ENCODE results near the gene VWCE.

Gene VWCE

DNA sequence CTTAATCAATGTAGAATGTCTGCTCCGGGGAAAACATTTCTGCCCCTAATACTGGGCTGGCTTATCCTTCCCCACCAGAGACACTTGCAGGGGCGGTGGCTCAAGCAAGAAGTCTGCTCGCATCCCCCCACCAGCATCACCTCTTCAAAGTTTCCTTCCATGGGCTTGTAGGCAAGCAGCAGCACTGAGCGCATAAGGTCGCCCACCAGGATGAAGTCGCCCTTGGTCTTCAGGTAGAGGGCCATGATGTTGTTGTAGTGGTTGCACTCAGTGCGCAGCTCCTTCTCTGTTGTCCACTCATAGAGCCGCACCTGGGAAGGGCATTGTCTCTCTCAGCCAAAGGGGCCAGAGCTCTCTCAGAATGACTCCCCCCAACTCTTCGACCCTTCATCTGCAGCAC is 8.6 kb upstream of the VWCE start:
- Histone ChIP-seq H3K4me3 (ENCODE audit: low read length, poor library complexity, severe bottlenecking) (no peak overlapping the region), H3K9ac (ENCODE audit: low read depth, low read length, poor library complexity, severe bottlenecking) (no peak overlapping the region), H3K9me3 (ENCODE audit: insufficient read depth, low read depth, low read length) (no peaks in the 10 kb centered on the region), H3F3A (ENCODE audit: low read depth) (no peaks in the 10 kb centered on the region), H3K36me3 (ENCODE audit: insufficient read depth, low read length) (peaks cover 96% of the 10 kb centered on the region), H3K9me2 (replicated peaks; ENCODE audit: low read depth, low read length) (no peaks in the 10 kb centered on the region), H3K79me2 (ENCODE audit: insufficient read depth, low read length) (no peaks in the 10 kb centered on the region), H3K27me3 (ENCODE audit: insufficient read depth, low read length, poor library complexity, severe bottlenecking) (no peaks in the 10 kb centered on the region), H4K20me1 (ENCODE audit: insufficient read depth, low read length, poor library complexity, severe bottlenecking) (no peaks in the 10 kb centered on the region), H3K4me2 (ENCODE audit: low read depth, low read length, poor library complexity, severe bottlenecking) (no peak overlapping the region), H3K4me1 (ENCODE audit: insufficient read depth, low read length, poor library complexity, severe bottlenecking) (peaks cover 4% of the 10 kb centered on the region), H2AFZ (ENCODE audit: low read length) (no peak overlapping the region)
- TF ChIP-seq, protein P1, sequence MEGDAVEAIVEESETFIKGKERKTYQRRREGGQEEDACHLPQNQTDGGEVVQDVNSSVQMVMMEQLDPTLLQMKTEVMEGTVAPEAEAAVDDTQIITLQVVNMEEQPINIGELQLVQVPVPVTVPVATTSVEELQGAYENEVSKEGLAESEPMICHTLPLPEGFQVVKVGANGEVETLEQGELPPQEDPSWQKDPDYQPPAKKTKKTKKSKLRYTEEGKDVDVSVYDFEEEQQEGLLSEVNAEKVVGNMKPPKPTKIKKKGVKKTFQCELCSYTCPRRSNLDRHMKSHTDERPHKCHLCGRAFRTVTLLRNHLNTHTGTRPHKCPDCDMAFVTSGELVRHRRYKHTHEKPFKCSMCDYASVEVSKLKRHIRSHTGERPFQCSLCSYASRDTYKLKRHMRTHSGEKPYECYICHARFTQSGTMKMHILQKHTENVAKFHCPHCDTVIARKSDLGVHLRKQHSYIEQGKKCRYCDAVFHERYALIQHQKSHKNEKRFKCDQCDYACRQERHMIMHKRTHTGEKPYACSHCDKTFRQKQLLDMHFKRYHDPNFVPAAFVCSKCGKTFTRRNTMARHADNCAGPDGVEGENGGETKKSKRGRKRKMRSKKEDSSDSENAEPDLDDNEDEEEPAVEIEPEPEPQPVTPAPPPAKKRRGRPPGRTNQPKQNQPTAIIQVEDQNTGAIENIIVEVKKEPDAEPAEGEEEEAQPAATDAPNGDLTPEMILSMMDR (conservative IDR thresholded peaks at IDR 0.05; ENCODE audit: low read length), result no peak
- TF ChIP-seq EZH2phosphoT487 (IDR thresholded peaks at IDR 0.05; ENCODE audit: borderline replicate concordance), result no peak

DNA sequence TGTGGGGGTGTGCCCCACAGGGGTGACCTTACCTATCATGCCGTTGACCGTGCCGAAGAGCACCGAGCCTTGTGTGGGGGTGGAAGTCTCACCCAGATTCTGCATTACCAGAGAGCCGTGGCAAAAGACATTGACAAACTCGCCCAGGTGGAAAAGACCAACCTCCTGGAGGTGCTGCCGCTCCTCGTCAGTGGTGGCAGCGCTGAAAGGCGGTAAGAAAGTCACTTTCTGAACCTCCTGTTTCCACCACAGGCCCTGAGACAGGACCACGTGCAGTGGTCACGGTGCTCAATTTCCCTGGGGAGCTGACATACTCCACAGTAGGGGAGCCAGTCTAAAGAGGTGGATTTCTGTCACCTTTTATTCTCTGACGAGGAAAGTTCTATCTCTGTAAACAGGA is 7.4 kb upstream of the VWCE start:
- no peak for TF ChIP-seq EZH2phosphoT487 (IDR thresholded peaks at IDR 0.05; ENCODE audit: borderline replicate concordance)
- TF ChIP-seq, protein P1 (conservative IDR thresholded peaks at IDR 0.05; ENCODE audit: low read length), result no peak
- no peaks in the 10 kb centered on the region for H3K27me3 ChIP-seq (ENCODE audit: insufficient read depth, low read length, poor library complexity, severe bottlenecking)
- no peak overlapping the region for H2AFZ ChIP-seq (ENCODE audit: low read length)
- H3K9me3 ChIP-seq (ENCODE audit: insufficient read depth, low read depth, low read length), result no peaks in the 10 kb centered on the region
- H3K36me3 ChIP-seq (ENCODE audit: insufficient read depth, low read length), result peaks cover 94% of the 10 kb centered on the region
- no peaks in the 10 kb centered on the region for H3F3A ChIP-seq (ENCODE audit: low read depth)
- peaks cover 8% of the 10 kb centered on the region for H3K4me1 ChIP-seq (ENCODE audit: insufficient read depth, low read length, poor library complexity, severe bottlenecking)
- H4K20me1 ChIP-seq (ENCODE audit: insufficient read depth, low read length, poor library complexity, severe bottlenecking), result no peaks in the 10 kb centered on the region
- no peaks in the 10 kb centered on the region for H3K79me2 ChIP-seq (ENCODE audit: insufficient read depth, low read length)
- H3K9me2 ChIP-seq (replicated peaks; ENCODE audit: low read depth, low read length), result no peaks in the 10 kb centered on the region
- H3K9ac ChIP-seq (ENCODE audit: low read depth, low read length, poor library complexity, severe bottlenecking), result no peak overlapping the region
- H3K4me2 ChIP-seq (ENCODE audit: low read depth, low read length, poor library complexity, severe bottlenecking), result no peak overlapping the region
- no peak overlapping the region for H3K4me3 ChIP-seq (ENCODE audit: low read length, poor library complexity, severe bottlenecking)

DNA sequence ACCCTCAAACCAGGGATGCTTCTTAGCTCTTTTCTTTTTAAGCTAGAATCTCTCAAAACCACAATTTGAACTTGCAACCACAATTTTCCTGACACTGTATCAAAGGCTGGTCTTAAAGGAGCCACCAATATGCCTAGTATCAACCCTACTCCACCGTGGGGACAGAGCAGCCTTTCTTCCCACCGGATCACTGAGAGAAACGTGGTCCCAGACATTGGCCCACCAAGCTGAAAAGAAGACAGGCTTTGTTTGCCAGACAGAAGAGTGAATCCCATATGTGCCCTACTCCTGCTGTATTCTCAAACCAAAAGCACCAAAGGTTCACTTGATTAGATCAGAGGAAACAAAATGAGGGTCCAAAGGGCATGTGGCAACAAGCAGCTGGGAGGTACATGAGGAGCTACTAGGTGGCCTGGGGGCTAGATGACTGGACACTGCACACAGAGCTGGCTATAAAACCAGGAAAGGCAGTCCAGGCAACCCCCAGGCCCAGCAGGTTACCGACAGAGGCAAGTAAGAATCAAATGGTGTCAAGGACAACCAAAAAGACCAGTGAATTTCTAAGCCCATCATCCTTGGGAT is 3.6 kb upstream of the VWCE start:
- TF ChIP-seq, protein P1 (conservative IDR thresholded peaks at IDR 0.05; ENCODE audit: low read length), result no peak
- no peak for TF ChIP-seq EZH2phosphoT487 (IDR thresholded peaks at IDR 0.05; ENCODE audit: borderline replicate concordance)
- Histone ChIP-seq H3K36me3 (ENCODE audit: insufficient read depth, low read length) (peaks cover 62% of the 10 kb centered on the region), H3K79me2 (ENCODE audit: insufficient read depth, low read length) (no peaks in the 10 kb centered on the region), H3K9ac (ENCODE audit: low read depth, low read length, poor library complexity, severe bottlenecking) (peak overlapping the region; percentile 18), H3K9me3 (ENCODE audit: insufficient read depth, low read depth, low read length) (no peaks in the 10 kb centered on the region), H3K9me2 (replicated peaks; ENCODE audit: low read depth, low read length) (no peaks in the 10 kb centered on the region), H3K27me3 (ENCODE audit: insufficient read depth, low read length, poor library complexity, severe bottlenecking) (no peaks in the 10 kb centered on the region), H3K4me3 (ENCODE audit: low read length, poor library complexity, severe bottlenecking) (no peak overlapping the region), H3F3A (ENCODE audit: low read depth) (no peaks in the 10 kb centered on the region), H3K4me2 (ENCODE audit: low read depth, low read length, poor library complexity, severe bottlenecking) (no peak overlapping the region), H3K4me1 (ENCODE audit: insufficient read depth, low read length, poor library complexity, severe bottlenecking) (peaks cover 17% of the 10 kb centered on the region), H2AFZ (ENCODE audit: low read length) (no peak overlapping the region), H4K20me1 (ENCODE audit: insufficient read depth, low read length, poor library complexity, severe bottlenecking) (no peaks in the 10 kb centered on the region)
